Nephron progenitor cell (in vitro differentiated cells): ENCODE data around the gene ELAC2.

Experiments used
- DNase-seq: peaks from one replicate; pipeline ENCODE4 v3.0.0; 2021
- H3K27ac Mint-ChIP-seq: 2 replicates; pipeline ENCODE4 v1.8.0; 2021; ENCODE audit warnings: mild to moderate bottlenecking, moderate library complexity, mixed read lengths
- H3K27me3 Mint-ChIP-seq: 2 replicates; pipeline ENCODE4 v1.8.0; 2021; ENCODE audit warnings: mild to moderate bottlenecking, low read depth, mixed read lengths; ENCODE audit not compliant: poor library complexity
- H3K36me3 Mint-ChIP-seq: 2 replicates; pipeline ENCODE4 v1.8.0; 2021; ENCODE audit warnings: low read depth, mixed read lengths
- H3K4me1 Mint-ChIP-seq: 2 replicates; pipeline ENCODE4 v1.8.0; 2021; ENCODE audit warnings: mixed read lengths
- H3K4me3 Mint-ChIP-seq: 2 replicates; pipeline ENCODE4 v1.8.0; 2021; ENCODE audit warnings: mild to moderate bottlenecking, moderate library complexity, mixed read lengths
- H3K9me3 Mint-ChIP-seq: 2 replicates; pipeline ENCODE4 v1.8.0; 2021; ENCODE audit warnings: mild to moderate bottlenecking, moderate library complexity, mixed read lengths
- CTCF ChIP-seq: fragments of 200-600 bp; sonication (generic); IDR thresholded peaks from 2 replicates; pipeline ENCODE4 v1.5.0; 2021; ENCODE audit warnings: antibody characterized with exemption

ELAC2 gene

GRCh38 chr17:12998461-12998860, 19.4 kb downstream of the ELAC2 start:
- peaks cover 4% of the 10 kb centered on the region for H3K27me3 Mint-ChIP-seq
- no peak for DNase-seq
- TF ChIP-seq CTCF, result no peak
- H3K4me1 Mint-ChIP-seq, result no peaks in the 10 kb centered on the region
- H3K27ac Mint-ChIP-seq, result no peak overlapping the region
- H3K36me3 Mint-ChIP-seq, result peaks cover 48% of the 10 kb centered on the region
- H3K4me3 Mint-ChIP-seq, result no peak overlapping the region
- H3K9me3 Mint-ChIP-seq, result no peaks in the 10 kb centered on the region

GRCh38 chr17:12996941-12997340, 20.9 kb downstream of the ELAC2 start:
- H3K9me3 Mint-ChIP-seq, result no peaks in the 10 kb centered on the region
- DNase-seq, result no peak
- no peak for TF ChIP-seq CTCF
- H3K27me3 Mint-ChIP-seq, result peaks cover 6% of the 10 kb centered on the region
- no peak overlapping the region for H3K27ac Mint-ChIP-seq
- no peaks in the 10 kb centered on the region for H3K4me1 Mint-ChIP-seq
- H3K36me3 Mint-ChIP-seq, result peaks cover 59% of the 10 kb centered on the region
- no peak overlapping the region for H3K4me3 Mint-ChIP-seq

- Mint-ChIP-seq H3K36me3 (peaks cover 65% of the 10 kb centered on the region), H3K27ac (no peak overlapping the region), H3K27me3 (peaks cover 8% of the 10 kb centered on the region), H3K9me3 (no peaks in the 10 kb centered on the region), H3K4me3 (no peak overlapping the region), H3K4me1 (no peaks in the 10 kb centered on the region)
- TF ChIP-seq CTCF, result no peak
- no peak for DNase-seq
Observed at GRCh38 chr17:12996357-12996756, 21.5 kb downstream of the ELAC2 start.

- no peak for DNase-seq
- peaks cover 8% of the 10 kb centered on the region for H3K27me3 Mint-ChIP-seq
- H3K27ac Mint-ChIP-seq, result no peak overlapping the region
- H3K4me1 Mint-ChIP-seq, result no peaks in the 10 kb centered on the region
- peaks cover 69% of the 10 kb centered on the region for H3K36me3 Mint-ChIP-seq
- TF ChIP-seq CTCF, result no peak
- H3K9me3 Mint-ChIP-seq, result no peaks in the 10 kb centered on the region
- no peak overlapping the region for H3K4me3 Mint-ChIP-seq
Observed at GRCh38 chr17:12995896-12996295, 21.9 kb downstream of the ELAC2 start.

GRCh38 chr17:12995106-12995895, 22.5 kb downstream of the ELAC2 start:
- no peak overlapping the region for H3K4me3 Mint-ChIP-seq
- H3K27me3 Mint-ChIP-seq, result peaks cover 8% of the 10 kb centered on the region
- H3K27ac Mint-ChIP-seq, result no peak overlapping the region
- TF ChIP-seq CTCF, result no peak
- DNase-seq, result no peak
- H3K36me3 Mint-ChIP-seq, result peaks cover 69% of the 10 kb centered on the region
- no peaks in the 10 kb centered on the region for H3K4me1 Mint-ChIP-seq
- no peaks in the 10 kb centered on the region for H3K9me3 Mint-ChIP-seq
